ENCODE data around the gene MARVELD3. TPM values are rescaled to one million over a fixed set of nuclear protein-coding genes. Genes with fewer than 3 reads are reported as not detected.
"Not testable (repeated sequence)": the region's sequence is repeated elsewhere in the genome, so short reads cannot be mapped to it uniquely, and the experiment has no call there.

The MARVELD3 gene
- total RNA-seq, 1 donor from 2014 or later: 0.25 TPM

DNA sequence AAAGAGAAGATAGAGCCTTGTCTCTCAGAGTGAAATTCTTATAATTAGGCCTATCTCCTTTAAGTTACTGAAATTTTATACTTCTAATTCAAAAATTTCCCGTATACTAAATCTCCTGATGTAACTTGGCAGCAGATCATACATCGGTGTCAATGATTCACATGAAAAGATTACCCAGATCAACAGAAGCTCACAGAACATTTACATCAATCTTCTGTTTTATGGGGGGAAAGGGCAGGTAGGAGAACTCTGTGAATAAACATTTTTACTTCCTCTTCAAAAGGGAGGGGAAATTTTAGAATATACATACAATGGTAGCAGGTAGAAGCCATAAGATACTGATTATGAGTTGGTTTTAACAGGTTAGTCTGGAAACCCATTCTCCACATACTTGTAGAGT, 55.4 kb downstream of the MARVELD3 start:
- no peak overlapping the region for H3K27ac Mint-ChIP-seq (ENCODE audit: unreplicated experiment)
- peaks cover 2% of the 10 kb centered on the region for H3K9me3 Mint-ChIP-seq (ENCODE audit: unreplicated experiment)
- no peak overlapping the region for H3K4me3 Mint-ChIP-seq (ENCODE audit: unreplicated experiment)
- no peak for DNase-seq
- TF ChIP-seq, protein P1, sequence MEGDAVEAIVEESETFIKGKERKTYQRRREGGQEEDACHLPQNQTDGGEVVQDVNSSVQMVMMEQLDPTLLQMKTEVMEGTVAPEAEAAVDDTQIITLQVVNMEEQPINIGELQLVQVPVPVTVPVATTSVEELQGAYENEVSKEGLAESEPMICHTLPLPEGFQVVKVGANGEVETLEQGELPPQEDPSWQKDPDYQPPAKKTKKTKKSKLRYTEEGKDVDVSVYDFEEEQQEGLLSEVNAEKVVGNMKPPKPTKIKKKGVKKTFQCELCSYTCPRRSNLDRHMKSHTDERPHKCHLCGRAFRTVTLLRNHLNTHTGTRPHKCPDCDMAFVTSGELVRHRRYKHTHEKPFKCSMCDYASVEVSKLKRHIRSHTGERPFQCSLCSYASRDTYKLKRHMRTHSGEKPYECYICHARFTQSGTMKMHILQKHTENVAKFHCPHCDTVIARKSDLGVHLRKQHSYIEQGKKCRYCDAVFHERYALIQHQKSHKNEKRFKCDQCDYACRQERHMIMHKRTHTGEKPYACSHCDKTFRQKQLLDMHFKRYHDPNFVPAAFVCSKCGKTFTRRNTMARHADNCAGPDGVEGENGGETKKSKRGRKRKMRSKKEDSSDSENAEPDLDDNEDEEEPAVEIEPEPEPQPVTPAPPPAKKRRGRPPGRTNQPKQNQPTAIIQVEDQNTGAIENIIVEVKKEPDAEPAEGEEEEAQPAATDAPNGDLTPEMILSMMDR (IDR thresholded peaks at IDR 0.05; ENCODE audit: partially characterized antibody, unreplicated experiment): no peak
- no peaks in the 10 kb centered on the region for H3K36me3 Mint-ChIP-seq (ENCODE audit: unreplicated experiment)
- no peaks in the 10 kb centered on the region for H3K4me1 Mint-ChIP-seq (ENCODE audit: low read depth, unreplicated experiment)
- H3K27me3 Mint-ChIP-seq (ENCODE audit: unreplicated experiment): no peaks in the 10 kb centered on the region

DNA sequence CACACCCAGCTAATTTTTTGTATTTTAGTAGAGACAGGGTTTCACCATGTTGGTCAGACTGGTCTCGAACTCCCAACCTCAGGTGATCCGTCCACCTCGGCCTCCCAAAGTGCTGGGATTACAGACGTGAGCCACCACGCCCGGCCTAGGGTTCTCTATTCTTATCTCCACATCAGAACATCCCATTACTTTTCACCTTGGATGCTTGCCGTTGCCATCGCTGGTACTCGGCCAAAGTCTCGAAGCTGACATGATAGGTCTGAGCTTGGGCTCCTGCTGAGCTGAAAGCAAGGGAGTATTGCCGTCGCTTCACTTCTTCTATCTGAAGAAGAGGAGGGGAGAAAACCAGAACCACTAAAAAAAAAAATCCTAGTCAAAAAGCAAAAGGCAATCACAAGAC, 58.3 kb downstream of the MARVELD3 start:
- H3K4me1 Mint-ChIP-seq (ENCODE audit: low read depth, unreplicated experiment); H3K27me3 Mint-ChIP-seq (ENCODE audit: unreplicated experiment); H3K27ac Mint-ChIP-seq (ENCODE audit: unreplicated experiment); DNase-seq; H3K36me3 Mint-ChIP-seq (ENCODE audit: unreplicated experiment); H3K9me3 Mint-ChIP-seq (ENCODE audit: unreplicated experiment); H3K4me3 Mint-ChIP-seq (ENCODE audit: unreplicated experiment): not testable (repeated sequence)

Other genes with a start within 250 kb of the MARVELD3 start
- not detected for gene TLE7, start 184.1 kb upstream of the MARVELD3 start, total RNA-seq (ENCODE audit: unreplicated experiment)
- 17.3 TPM for gene ZNF23, start 163.9 kb upstream of the MARVELD3 start, total RNA-seq (ENCODE audit: unreplicated experiment)
- 9.3 TPM for gene ZNF19, start 136.9 kb upstream of the MARVELD3 start, total RNA-seq (ENCODE audit: unreplicated experiment)
- not detected for gene CHST4, start 99.8 kb upstream of the MARVELD3 start, total RNA-seq (ENCODE audit: unreplicated experiment)
- not detected for gene TAT, start 49.1 kb upstream of the MARVELD3 start, total RNA-seq (ENCODE audit: unreplicated experiment)
- 8.1 TPM for gene PHLPP2, start 98.5 kb downstream of the MARVELD3 start, total RNA-seq (ENCODE audit: unreplicated experiment)
- gene AP1G1, start 182.7 kb downstream of the MARVELD3 start, total RNA-seq (ENCODE audit: unreplicated experiment): 104 TPM
- gene ATXN1L, start 219.8 kb downstream of the MARVELD3 start, total RNA-seq (ENCODE audit: unreplicated experiment): 27.6 TPM

All from glutamatergic neuron (in vitro differentiated cells).